ENCODE data around the gene KSR1.

DNA sequence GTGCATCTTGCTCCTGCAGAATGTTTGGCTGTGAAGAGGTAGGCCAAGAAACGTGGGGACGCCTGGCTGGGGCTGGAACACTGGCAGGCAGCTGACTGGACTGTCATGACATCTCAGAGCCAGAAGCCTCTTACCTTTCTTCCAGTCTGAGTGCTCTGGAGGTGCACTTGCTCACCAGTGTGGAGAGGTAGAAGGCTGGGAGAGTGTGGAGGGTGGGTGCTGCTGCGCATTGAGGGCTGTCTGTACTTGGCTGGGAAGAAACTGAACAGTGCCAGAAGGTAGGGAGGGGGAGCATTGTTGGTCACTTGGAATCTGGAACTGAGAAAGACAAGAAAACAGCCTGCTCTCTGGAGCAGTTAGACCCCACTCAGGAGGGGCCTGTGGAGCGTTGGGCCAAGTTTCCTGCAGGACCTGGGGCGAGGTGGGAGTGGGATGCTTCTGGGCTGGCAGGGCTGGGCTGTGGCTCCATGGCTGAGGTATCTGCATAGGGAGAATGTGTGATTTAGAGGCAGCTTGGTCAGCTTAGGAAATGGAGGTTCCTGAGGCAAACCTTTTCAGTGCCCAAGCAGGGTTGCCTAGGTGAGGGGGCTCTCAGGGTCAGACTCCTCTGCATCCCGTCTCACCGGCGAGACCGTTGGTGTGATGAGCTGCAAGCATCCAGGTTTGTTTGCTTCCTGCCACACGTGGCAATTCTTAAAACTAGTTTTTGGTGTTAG lies 55.1 kb downstream of the KSR1 start:
- TF ChIP-seq MAX (IDR thresholded peaks at IDR 0.05; ENCODE audit: low read depth, low read length): no peak
- TF ChIP-seq POLR2A (IDR thresholded peaks at IDR 0.05; ENCODE audit: low read depth, low read length): no peak
- no peak for TF ChIP-seq ZBTB11 (CRISPR knock-in tag; IDR thresholded peaks at IDR 0.05)
- no peak for TF ChIP-seq CTCF (IDR thresholded peaks at IDR 0.05 in 2 of 3, conservative IDR thresholded peaks at IDR 0.05 in 1 of 3; ENCODE audit: control insufficient read depth in 2 of 3, extremely low read depth in 1 of 3, insufficient read depth in 1 of 3, low read depth in 3 of 3, low read length in 3 of 3)
- no peak for TF ChIP-seq NFYB (IDR thresholded peaks at IDR 0.05; ENCODE audit: insufficient read depth, low read depth, low read length)

Measured in GM12878 (cell line).